Osteoblast (primary cell): ENCODE data around the gene INPP5F. TPM values are rescaled to one million over a fixed set of nuclear protein-coding genes. Genes with fewer than 3 reads are reported as not detected.

Experiments used
- DNase-seq: peaks from one replicate; pipeline ENCODE4 v3.0.0; 2011; ENCODE audit warnings: low spot score, mixed read lengths; ENCODE audit not compliant: insufficient read length; ENCODE audit errors: missing footprints
- H2AFZ ChIP-seq: 2 replicates; pipeline ENCODE4 v1.6.0; 2011; ENCODE audit warnings: mild to moderate bottlenecking, low read length
- H3K27ac ChIP-seq: 2 replicates; pipeline ENCODE4 v1.5.1; 2011; ENCODE audit warnings: mild to moderate bottlenecking, low read depth, low read length, moderate library complexity
- H3K27me3 ChIP-seq: 2 replicates; pipeline ENCODE4 v1.6.0; 2012; ENCODE audit warnings: mild to moderate bottlenecking, control low read depth, inconsistent platforms, low read length, moderate library complexity; ENCODE audit not compliant: insufficient read depth
- H3K36me3 ChIP-seq: 2 replicates; pipeline ENCODE4 v1.5.1; 2011; ENCODE audit warnings: mild to moderate bottlenecking, low read length, control low read depth, moderate library complexity; ENCODE audit not compliant: insufficient read depth
- H3K4me1 ChIP-seq: 2 replicates; pipeline ENCODE4 v1.5.1; 2011; ENCODE audit warnings: mild to moderate bottlenecking, low read length, control low read depth, moderate library complexity; ENCODE audit not compliant: insufficient read depth
- H3K4me2 ChIP-seq: 2 replicates; pipeline ENCODE4 v1.6.0; 2011; ENCODE audit warnings: mild to moderate bottlenecking, low read length; ENCODE audit not compliant: insufficient read depth
- H3K4me3 ChIP-seq: fragments of 200-600 bp; sonication (generic); 3 replicates; pipeline ENCODE4 v1.5.1; 2012; ENCODE audit warnings: mild to moderate bottlenecking, low read length, inconsistent platforms; ENCODE audit not compliant: insufficient read depth
- H3K79me2 ChIP-seq: 2 replicates; pipeline ENCODE4 v1.6.0; 2012; ENCODE audit warnings: mild to moderate bottlenecking, low read length, control low read depth, inconsistent platforms; ENCODE audit not compliant: insufficient read depth
- H3K9me3 ChIP-seq: 2 replicates; pipeline ENCODE4 v1.5.1; 2011; ENCODE audit warnings: low read depth, low read length, control low read depth
- H4K20me1 ChIP-seq: 2 replicates; pipeline ENCODE4 v1.6.0; 2012; ENCODE audit warnings: mild to moderate bottlenecking, low read length, control low read depth; ENCODE audit not compliant: insufficient read depth
- CTCF ChIP-seq: IDR thresholded peaks from 2 replicates; pipeline ENCODE4 v1.5.1; 2011; ENCODE audit warnings: mild to moderate bottlenecking, low read depth, low read length, moderate library complexity; ENCODE audit errors: extremely low read depth
- total RNA-seq: library from RNA; depleted of rRNA; stranded (reverse); fragments of >200 nt; gene quantifications from 2 replicates; pipeline ENCODE4 v1.2.3, GENCODE V29; 2012

INPP5F gene
- total RNA-seq, 1 donor: 10.9 TPM

- Histone ChIP-seq H3K4me2 (peak overlapping the region; percentile 54), H3K9me3 (no peaks in the 10 kb centered on the region), H3K79me2 (peaks cover 27% of the 10 kb centered on the region), H3K4me3 (no peak overlapping the region), H4K20me1 (no peaks in the 10 kb centered on the region), H2AFZ (peak overlapping the region; percentile 72), H3K4me1 (peaks cover 19% of the 10 kb centered on the region), H3K27me3 (no peaks in the 10 kb centered on the region), H3K27ac (peak overlapping the region; percentile 52), H3K36me3 (no peaks in the 10 kb centered on the region)
- TF ChIP-seq CTCF: no peak
- no peak for DNase-seq
Measured at GRCh38 chr10:119737039-119737663, 11.3 kb downstream of the INPP5F start.

- peaks cover 27% of the 10 kb centered on the region for H3K79me2 ChIP-seq
- no peaks in the 10 kb centered on the region for H3K36me3 ChIP-seq
- H3K9me3 ChIP-seq: no peaks in the 10 kb centered on the region
- no peak overlapping the region for H3K4me3 ChIP-seq
- TF ChIP-seq CTCF: no peak
- peak; percentile 85 for DNase-seq
- H3K4me1 ChIP-seq: peaks cover 20% of the 10 kb centered on the region
- H2AFZ ChIP-seq: peak overlapping the region; percentile 72
- H3K27me3 ChIP-seq: no peaks in the 10 kb centered on the region
- peak overlapping the region; percentile 52 for H3K27ac ChIP-seq
- peak overlapping the region; percentile 54 for H3K4me2 ChIP-seq
- no peaks in the 10 kb centered on the region for H4K20me1 ChIP-seq
Measured at GRCh38 chr10:119737823-119738222, 12.0 kb downstream of the INPP5F start.

- Histone ChIP-seq H3K27me3 (no peaks in the 10 kb centered on the region), H4K20me1 (no peaks in the 10 kb centered on the region), H3K4me3 (no peak overlapping the region), H3K27ac (no peak overlapping the region), H2AFZ (no peak overlapping the region), H3K9me3 (no peaks in the 10 kb centered on the region), H3K79me2 (peaks cover 21% of the 10 kb centered on the region), H3K4me2 (no peak overlapping the region), H3K36me3 (no peaks in the 10 kb centered on the region), H3K4me1 (peaks cover 25% of the 10 kb centered on the region)
- no peak for DNase-seq
- no peak for TF ChIP-seq CTCF
Measured at GRCh38 chr10:119738962-119739361, 13.1 kb downstream of the INPP5F start.

- no peak overlapping the region for H3K4me2 ChIP-seq
- no peak overlapping the region for H2AFZ ChIP-seq
- no peaks in the 10 kb centered on the region for H4K20me1 ChIP-seq
- no peaks in the 10 kb centered on the region for H3K27me3 ChIP-seq
- H3K36me3 ChIP-seq: no peaks in the 10 kb centered on the region
- no peak for TF ChIP-seq CTCF
- H3K79me2 ChIP-seq: peaks cover 21% of the 10 kb centered on the region
- no peak for DNase-seq
- H3K27ac ChIP-seq: no peak overlapping the region
- H3K4me1 ChIP-seq: peaks cover 24% of the 10 kb centered on the region
- no peak overlapping the region for H3K4me3 ChIP-seq
- no peaks in the 10 kb centered on the region for H3K9me3 ChIP-seq
Measured at GRCh38 chr10:119740096-119740495, 14.2 kb downstream of the INPP5F start.
